HEK293 (cell line): ENCODE results near the gene NUMBL.

Experiments used
- ATF2 ChIP-seq: fragments of 450-650 bp; formaldehyde crosslinking; IDR thresholded peaks from 2 replicates; pipeline ENCODE4 v1.5.1; 2016; ENCODE audit warnings: missing biosample characterization, missing genetic modification characterization, low read depth
- TRIM28 ChIP-seq: IDR thresholded peaks from 2 replicates; pipeline ENCODE4 v1.6.1; 2011; ENCODE audit warnings: low read length, control low read depth, borderline replicate concordance
- ZBTB49 ChIP-seq: fragments of 450-650 bp; formaldehyde crosslinking; IDR thresholded peaks from 2 replicates; pipeline ENCODE4 v1.5.1; 2016; ENCODE audit warnings: missing biosample characterization, missing genetic modification characterization, low read depth
- ZFHX2 ChIP-seq: fragments of 450-650 bp; formaldehyde crosslinking; conservative IDR thresholded peaks from 2 replicates; pipeline ENCODE4 v1.5.1; 2016; ENCODE audit warnings: missing biosample characterization, missing genetic modification characterization
- ZNF16 ChIP-seq: fragments of 450-650 bp; formaldehyde crosslinking; IDR thresholded peaks from 2 replicates; pipeline ENCODE4 v1.5.1; 2016; ENCODE audit warnings: low read depth, missing biosample characterization, missing genetic modification characterization
- ZNF488 ChIP-seq: fragments of 450-650 bp; formaldehyde crosslinking; IDR thresholded peaks from 2 replicates; pipeline ENCODE4 v1.5.1; 2016; ENCODE audit warnings: missing biosample characterization, missing genetic modification characterization
- ZNF518A ChIP-seq: fragments of 450-650 bp; formaldehyde crosslinking; conservative IDR thresholded peaks from 2 replicates; pipeline ENCODE4 v1.5.1; 2016; ENCODE audit warnings: low read depth, missing biosample characterization, missing genetic modification characterization
- ZNF530 ChIP-seq: fragments of 450-650 bp; formaldehyde crosslinking; IDR thresholded peaks from 2 replicates; pipeline ENCODE4 v1.5.1; 2016; ENCODE audit warnings: low read depth, missing biosample characterization, missing genetic modification characterization
- ZNF629 ChIP-seq: fragments of 450-650 bp; formaldehyde crosslinking; IDR thresholded peaks from 2 replicates; pipeline ENCODE4 v1.5.1; 2017; ENCODE audit warnings: missing biosample characterization, missing genetic modification characterization
- ZNF76 ChIP-seq: fragments of 450-650 bp; formaldehyde crosslinking; IDR thresholded peaks from 2 replicates; pipeline ENCODE4; 2016; ENCODE audit warnings: low read depth, missing biosample characterization, missing genetic modification characterization, borderline replicate concordance
- ZNF837 ChIP-seq: fragments of 450-650 bp; formaldehyde crosslinking; IDR thresholded peaks from 2 replicates; pipeline ENCODE4 v1.5.1; 2016; ENCODE audit warnings: missing biosample characterization, missing genetic modification characterization
- ZSCAN16 ChIP-seq: fragments of 450-650 bp; formaldehyde crosslinking; IDR thresholded peaks from 2 replicates; pipeline ENCODE4 v1.5.1; 2016; ENCODE audit warnings: missing biosample characterization, missing genetic modification characterization
- ZSCAN5A ChIP-seq: fragments of 450-650 bp; formaldehyde crosslinking; IDR thresholded peaks from 2 replicates; pipeline ENCODE4 v1.5.1; 2016; ENCODE audit warnings: missing biosample characterization, missing genetic modification characterization
- ZXDB ChIP-seq: fragments of 450-650 bp; formaldehyde crosslinking; IDR thresholded peaks from 2 replicates; pipeline ENCODE4 v1.5.1; 2016; ENCODE audit warnings: missing biosample characterization, missing genetic modification characterization

Gene NUMBL

GRCh38 chr19:40717880-40718773 lies 27.7 kb upstream of the NUMBL start (continued):
- peak; percentile 99; the same call in 1 of the 2 replicates for TF ChIP-seq ZSCAN5A (tag by site-specific recombination)
- TF ChIP-seq ATF2 (tag by site-specific recombination) = no peak
- TF ChIP-seq ZXDB = no peak
- TF ChIP-seq ZNF76 (tag by site-specific recombination) = peak; percentile 82
- TF ChIP-seq ZNF16 (tag by site-specific recombination) = no peak
- TF ChIP-seq ZNF488 = no peak
- no peak for TF ChIP-seq ZNF837 (tag by site-specific recombination)
- TF ChIP-seq ZNF629 = peak; percentile 53
- TF ChIP-seq ZNF518A = no peak
- TF ChIP-seq TRIM28 = no peak
- TF ChIP-seq ZSCAN16 = 0 out of 2 replicates have a peak, but pooled peaks have one; percentile 34
- peak; percentile 65 for TF ChIP-seq ZFHX2 (tag by site-specific recombination)
- no peak for TF ChIP-seq ZBTB49 (tag by site-specific recombination)
- TF ChIP-seq ZNF530 = no peak
